HPDE6-E6E7 (cell line): Measurements from ENCODE around the gene PKP1.

Experiments
- DNase-seq: peaks from one replicate; pipeline ENCODE4 v3.0.0; 2011; ENCODE audit warnings: missing footprints; ENCODE audit errors: extremely low spot score

The PKP1 gene

DNA sequence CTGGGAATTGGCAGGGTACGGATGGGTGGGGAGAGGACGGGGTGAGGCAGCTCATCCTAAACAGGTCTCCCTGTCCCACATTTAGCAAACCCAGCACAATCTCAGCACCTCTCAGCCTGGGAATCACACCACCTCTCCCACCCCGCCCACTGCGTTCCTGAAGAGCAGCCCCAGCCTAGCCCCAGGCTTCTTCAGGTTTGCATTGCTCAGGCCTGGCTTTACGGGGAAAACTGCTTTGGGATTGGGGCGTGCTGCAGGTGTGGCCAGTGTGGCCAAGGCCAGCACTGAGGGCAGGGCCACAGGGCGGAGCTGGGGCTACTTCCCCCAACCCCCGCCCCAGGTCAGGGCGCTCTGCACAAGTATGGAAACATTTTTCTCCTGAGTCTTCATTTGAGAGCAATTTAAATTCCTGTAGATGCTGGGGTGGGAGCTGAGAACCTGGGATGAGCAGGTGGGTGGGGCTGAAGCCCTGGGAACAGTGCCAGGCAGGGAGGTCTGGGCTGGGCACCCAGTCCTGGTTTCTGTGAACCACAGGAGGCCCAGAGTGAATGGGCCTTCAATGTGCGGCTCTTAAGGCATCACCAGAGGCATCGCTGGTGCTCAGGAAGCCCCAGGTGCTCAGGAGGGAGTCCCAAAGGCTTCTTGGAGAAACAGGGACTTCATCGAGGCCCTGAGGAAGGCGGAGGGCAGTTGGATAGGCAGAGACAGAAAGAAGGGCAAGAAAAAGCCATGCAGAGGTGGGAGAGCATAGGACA is 70.1 kb downstream of the PKP1 start:
- no peak for DNase-seq

DNA sequence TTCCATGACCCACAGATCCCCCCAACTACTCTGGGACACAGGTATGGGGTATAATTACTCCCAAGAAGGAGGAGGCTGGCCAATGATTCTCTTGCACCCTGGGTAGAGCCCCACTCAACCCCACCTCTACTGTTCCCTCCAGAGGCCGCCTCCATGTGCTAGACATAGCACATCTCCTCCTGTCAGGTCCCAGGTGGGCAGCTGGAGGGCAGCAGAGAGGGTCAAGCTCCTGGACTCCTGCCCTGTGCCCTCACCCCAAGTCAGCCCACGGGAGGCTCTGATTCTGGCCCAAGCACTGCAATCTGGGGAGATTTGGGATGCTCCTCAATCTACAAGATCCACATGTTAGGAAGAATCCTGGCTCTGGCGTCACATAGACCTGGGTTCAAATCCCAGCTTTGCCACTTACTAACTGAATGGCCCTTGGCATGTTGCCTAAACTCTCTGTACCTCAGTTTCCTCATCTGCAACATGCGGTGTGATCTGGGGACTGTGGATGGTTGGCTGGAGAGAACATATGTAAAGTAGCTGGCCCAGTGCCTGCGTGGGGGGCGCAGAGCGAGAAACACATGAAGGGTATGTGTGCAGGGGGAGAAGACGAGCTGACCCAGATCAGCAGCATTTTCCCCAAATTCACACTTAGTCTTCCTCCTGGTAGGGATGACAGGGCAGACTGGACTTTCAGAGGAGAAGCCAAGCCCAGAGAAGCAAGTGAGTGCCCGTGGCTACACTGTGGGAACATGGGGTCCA is 71.0 kb downstream of the PKP1 start:
- DNase-seq, result no peak

DNA sequence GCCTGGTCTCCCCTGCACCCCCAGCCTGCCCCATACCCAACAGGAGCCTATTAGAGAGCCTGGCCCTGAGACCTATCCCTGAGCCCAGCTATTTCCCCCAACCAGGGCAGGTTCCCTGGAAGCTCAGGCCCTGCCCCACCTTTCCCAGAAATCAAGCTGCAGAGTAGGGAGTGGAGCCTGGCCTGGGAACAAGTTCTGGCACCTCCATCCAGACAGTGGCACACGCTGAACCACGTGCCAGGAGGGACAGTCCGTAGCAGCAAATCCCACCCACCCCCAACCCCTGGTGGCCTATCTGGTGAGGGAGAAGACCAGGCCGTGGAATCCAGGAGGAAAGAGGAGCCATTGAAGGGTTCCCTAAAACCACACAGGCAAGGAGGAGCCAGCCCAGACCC is 71.6 kb downstream of the PKP1 start:
- no peak for DNase-seq

DNA sequence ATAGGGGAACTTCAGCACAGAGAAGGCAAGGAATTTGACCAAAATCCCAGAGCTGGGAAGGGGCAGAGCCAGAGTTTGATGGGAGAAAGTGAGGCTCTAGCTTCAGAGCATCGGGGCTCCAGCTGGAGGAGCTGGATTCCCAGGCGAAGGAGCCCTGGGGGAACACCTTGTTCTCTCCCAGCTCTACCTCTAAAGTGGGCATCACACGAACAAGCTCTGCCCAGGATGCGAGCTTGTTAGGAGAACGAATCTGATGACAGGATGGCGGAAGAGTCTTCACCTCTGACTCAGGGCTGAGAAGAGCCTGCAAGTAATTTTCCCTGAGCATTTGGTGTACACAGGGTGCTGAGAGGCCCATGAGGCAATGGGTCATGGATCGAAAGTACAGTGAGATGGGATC is 72.2 kb downstream of the PKP1 start:
- DNase-seq, result no peak

DNA sequence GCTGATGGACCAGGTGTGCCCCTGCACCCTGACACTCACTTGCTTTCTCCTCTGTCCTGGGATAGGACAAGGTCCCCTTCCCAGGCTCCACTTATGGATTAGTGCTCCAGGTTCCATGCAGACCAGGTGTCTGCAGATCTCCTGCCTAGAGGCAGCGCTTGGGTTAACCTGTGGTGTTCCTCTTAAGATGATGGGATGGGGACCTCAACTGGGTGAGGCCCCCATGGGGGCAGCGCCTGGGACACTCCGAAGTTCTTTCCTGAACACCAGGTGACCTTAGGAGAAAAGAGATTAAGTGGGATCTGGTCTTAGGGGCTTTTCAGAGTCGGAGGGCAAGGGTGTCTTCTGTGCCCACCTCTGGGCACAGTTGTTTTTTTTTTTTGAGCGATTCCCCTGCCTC is 72.9 kb downstream of the PKP1 start:
- DNase-seq, result no peak

DNA sequence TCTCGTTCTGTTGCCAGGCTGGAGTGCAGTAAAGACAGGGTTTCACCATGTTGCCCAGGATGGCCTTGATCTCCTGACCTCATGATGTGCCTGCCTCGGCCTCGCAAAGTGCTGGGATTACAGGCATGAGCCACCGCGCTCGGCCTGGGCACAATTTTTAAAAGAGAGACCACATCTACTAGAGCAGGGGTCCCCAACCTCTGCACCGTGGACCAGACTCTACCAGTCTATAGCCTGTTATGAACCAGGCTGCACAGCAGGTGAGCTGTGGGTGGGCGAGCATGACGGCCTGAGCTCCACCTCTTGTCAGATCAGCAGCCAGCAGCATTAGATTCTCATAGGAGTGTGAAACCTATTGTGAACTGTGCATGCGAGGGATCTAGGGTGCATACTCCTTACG is 73.4 kb downstream of the PKP1 start:
- no peak for DNase-seq

DNA sequence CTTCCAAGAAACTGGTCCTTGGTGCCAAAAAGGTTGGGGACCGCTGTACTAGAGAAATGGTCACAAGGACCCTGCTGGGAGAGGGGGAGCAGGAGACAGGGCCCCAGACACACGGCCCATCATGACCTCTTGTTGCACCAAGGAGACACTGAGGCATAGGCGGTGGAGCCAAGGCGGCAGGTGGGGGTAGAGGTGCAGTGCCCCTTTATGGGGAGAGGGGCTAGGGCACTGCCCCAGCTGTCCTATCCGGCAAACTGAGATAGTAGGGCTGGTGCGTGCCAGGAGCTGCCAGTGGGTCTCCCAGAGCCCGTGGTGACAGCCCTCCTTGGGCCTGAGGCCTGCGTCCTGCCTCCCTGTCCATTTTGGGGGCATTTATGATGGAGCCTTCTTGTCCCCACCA is 73.9 kb downstream of the PKP1 start:
- DNase-seq, result no peak

DNA sequence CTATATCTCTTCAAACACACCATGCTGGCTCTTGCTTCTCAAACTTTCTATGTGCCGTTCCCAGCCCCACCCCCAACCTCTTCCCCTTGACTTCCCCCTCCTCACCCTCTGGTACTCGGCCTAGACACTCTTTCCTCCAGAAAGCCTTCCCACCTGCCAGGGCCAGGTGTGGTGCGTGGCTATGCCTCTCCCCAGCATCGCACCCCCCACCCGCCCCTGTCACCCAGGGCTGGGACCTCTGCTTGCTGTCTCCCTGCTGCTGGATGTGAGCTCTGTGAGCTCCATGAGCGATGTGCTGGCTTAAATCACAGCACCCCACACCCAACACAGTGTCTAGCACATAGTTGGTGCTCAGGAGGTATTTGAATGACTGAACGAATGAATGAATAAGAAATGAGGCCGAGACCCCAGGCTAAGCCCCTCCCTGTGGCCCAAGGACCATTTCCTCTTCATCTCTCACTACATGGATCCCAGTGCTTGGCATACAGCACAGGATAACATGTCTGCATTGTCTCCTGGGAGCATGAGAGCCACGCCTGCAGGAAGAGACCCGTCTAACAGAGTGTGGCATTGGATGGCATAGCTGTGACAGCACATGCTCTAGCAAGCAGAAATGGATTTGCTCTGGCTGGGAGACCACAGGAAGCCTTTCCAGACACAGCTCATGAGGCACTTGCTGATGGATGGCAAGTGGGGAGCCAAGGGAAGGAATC is 74.5 kb downstream of the PKP1 start:
- no peak for DNase-seq

DNA sequence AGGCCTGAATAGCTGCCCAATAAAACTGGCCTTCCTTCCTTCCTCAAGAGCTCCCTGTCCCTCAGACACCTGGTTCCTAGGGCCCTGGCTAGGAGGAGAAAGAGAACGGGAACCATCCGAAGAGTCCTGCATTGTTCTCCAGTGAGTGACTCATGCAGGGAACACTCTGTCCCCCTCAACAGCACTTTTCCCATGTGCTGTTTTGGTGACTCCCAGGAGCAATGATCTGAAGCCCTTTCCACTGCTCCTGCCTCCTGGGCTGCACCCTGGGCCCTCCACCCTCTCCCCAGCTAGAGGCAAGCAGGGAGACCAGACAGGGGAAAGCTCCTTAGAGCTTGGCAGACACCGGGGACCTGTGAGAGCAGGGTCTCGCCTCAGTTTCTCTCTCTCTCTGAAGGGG is 75.3 kb downstream of the PKP1 start:
- DNase-seq, result no peak

DNA sequence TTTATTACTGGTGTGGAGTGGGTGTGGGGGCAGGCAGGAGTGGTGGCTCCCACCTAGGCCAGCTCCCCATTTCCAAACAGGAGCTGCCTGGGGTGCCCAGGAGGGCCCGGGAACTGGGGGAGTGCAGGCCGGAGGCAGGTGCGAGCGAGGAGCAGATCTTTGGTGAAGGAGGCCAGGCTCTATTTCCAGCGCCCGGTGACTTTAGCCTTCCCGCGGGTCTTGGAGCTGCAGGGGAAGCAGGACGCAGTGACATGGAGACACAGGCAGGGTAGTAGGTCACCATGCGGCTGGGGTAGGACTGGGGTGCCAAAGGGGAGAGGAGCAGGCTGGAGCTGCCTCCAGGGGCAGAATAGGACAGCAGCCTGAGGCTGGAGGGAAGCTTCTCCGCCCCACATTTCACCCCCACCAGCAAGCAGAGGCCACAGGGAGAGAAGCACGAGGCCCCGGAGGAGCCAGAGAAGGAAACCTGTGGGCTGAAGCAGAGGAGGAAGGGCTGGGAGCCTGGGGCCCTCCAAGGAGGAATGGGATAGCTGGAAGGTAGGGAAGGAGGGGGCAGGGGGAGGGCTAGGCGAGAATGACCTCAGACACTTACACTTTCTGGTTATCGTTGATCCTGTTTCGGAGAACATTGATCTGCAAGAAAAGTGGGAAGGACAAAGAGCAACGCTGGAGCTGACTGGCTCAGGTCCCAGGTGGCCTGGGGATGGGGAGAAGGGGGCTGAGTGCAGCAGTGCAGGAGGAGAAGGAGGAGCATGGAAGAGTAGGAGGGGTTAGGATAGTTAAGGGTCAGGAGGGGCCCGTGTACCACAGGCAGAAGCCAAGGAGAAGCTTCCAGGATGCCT is 75.9 kb downstream of the PKP1 start:
- no peak for DNase-seq

DNA sequence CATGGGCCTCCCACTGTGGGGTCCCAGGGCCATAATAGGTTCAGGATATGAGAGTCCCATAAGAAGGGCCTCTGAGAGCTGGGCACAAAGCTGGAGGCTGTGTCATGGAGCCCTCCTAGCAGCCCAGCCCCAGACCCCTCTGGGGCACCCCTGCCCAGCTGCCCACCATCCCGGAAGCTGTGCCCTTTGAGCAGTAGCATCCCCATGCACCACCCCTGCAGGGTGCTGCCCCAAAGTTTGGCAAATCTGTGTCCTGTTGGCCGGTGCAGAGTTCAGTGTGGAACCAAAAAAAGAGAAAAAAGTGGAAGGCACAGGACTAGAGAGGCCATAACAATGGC is 76.5 kb downstream of the PKP1 start:
- no peak for DNase-seq

DNA sequence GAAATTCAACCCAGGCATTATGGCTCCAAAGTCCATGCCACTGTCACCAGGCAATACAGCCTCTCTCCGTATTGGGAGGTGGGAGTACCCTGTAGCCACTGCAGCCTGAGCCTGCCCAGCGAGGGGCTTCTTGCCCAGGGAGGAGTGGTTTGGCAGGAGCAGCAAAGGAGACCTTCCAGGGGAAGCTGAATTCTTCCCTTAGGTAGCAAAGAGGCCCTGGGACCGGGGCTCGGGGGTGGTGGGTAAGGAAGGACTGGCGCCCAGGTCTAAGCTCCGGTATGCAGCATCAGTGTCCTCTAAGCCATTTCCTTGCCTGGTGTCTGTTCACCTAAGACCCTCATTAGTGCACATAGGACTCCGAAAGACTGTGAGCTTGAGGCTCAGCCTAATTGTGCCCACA is 77.2 kb downstream of the PKP1 start:
- no peak for DNase-seq

DNA sequence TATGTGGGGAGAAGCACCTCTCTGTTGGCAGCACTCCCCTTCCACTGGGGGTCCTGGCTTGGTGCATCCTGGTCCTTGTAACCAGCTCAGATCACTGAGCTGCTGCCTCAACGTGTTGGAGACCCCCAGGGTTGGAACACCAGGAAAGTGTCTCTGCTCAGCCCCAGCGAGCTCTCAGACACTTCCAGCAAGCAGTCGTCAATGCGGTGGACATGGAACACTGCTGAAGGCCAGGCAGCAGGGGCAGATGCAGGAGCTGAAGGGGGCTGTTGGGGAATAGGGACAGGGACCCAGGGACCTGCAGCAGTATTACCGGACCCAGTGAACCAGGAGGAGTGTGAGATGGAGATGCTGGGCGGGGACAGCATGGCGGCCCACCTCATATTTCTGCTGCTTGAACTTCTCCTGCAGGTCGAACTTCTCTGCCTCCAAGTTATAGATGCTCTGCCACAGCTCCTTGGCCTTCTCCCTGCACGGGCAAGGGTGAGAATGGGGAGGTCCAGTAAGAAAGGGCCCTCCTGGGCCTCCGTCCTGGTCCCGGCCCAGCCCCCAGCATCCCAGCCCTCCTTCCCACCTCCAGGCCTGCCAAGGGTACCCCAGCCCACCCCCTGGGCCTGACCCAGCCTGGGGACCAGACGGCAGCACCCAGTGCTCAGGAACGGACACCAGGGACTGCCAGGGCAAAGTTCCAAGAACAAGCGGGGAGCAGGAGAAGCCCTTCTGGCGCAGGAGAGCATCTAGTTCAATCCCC is 77.8 kb downstream of the PKP1 start:
- DNase-seq, result no peak

DNA sequence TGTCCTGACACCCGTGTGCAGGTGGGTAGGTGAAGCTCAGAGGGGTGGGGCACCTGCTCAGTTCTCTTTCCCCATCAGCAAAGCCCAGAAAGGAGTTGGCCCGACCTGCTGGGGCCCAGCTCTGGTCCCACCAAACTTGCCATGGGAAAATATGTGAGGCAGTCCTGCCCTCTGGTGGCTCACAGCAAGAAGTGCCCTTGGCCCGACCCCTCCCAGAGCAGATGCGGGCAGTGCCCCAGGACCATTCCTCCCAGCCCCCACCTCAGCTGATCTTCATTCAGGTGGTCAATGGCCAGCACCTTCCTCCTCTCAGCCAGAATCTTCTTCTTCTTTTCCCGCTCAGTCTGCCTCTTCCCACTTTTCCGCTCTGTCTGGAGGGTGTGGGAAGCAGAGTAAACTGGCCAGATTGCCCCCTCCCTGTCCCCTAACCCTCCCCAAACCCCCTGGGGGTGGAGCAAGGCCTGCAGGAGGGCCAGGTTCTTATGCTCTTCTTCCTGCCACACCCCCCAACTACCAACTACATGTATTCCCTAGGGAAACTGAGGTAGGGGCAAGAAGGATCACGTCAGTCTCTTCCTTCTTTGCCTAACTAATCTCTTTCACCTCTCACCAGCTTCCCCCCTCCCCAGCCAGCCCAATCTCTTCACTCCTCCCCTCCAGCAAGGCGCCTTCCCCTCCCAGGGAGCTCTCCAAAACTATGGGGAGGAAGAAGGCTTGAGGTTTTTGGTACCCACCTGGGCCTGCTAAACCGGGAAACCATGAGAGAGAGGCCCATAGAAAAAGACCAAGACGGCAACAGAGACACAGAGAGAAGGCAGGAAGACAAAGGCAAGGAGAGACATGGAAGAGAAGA is 78.6 kb downstream of the PKP1 start:
- peak; percentile 80 for DNase-seq

DNA sequence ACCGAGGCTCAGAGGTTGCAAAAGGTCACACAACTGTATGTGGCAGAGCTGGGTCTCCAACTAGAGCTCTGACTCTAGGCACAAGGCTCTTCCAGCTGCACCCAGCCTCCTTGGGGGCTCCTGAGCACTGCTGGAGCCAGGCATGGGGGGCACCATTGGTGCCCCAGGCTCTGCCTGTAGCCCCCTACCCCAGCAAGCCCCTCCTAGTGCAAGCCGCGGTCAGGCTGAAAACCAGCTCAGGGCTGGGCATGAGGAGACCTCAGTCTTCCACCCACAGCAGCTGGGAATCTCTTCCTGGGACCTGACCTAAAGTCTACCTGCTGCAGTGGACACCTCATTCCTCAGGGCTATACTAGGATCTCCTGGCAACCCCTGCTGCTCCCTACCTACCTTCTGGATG is 79.6 kb downstream of the PKP1 start:
- DNase-seq, result no peak

DNA sequence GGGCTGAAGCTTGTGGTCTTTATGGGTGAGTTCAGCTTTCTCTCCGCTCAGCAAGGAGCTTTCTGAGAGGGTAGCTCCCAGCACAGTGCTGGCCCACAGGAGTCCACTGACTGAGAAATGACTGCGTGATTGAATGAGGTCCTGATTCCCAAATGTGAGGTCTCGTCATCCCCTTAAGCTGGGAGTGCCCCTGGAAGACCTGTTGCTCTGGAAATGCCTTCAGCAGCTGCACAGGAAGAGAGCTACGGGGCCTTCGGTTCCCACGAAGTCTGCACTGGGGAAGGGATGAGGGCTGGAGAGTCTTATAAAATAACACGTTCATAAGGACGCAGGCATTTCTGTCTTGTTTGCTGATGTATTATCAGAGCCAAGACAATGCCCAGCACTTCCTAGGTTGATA is 80.2 kb downstream of the PKP1 start:
- no peak for DNase-seq

DNA sequence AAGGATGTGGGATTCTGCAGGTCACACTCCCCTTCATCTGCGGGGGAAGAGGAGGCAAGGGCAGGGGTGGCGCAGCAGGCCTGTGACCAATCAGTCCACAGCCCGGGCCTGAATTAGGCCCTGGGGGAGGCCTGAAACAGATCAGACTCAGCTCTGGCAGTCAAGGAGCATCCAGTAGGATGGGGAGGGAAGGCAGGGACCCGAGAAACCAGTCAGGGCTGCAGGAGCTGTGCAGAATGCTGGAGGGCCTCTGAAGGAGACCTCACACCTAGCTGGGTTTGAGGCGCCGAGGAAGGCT is 81.5 kb downstream of the PKP1 start:
- DNase-seq, result no peak

DNA sequence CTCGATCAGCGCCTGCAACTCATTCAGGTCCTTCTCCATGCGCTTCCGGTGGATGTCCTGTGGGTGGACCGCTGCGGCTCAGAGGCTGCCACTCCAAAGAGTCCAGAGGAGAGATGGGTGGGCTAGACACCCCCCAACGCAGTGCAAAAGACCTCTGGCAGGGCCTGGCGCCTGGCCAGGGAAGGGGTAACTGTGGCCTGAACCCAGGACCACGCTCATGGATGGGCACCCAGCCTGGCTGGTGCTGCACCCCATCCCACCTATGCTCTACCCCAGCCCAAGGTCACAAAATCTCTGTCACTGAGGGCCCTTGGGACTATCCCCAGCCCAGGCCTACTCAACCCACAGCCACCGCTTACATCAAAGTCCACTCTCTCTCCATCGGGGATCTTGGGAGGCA is 81.9 kb downstream of the PKP1 start:
- DNase-seq, result no peak

DNA sequence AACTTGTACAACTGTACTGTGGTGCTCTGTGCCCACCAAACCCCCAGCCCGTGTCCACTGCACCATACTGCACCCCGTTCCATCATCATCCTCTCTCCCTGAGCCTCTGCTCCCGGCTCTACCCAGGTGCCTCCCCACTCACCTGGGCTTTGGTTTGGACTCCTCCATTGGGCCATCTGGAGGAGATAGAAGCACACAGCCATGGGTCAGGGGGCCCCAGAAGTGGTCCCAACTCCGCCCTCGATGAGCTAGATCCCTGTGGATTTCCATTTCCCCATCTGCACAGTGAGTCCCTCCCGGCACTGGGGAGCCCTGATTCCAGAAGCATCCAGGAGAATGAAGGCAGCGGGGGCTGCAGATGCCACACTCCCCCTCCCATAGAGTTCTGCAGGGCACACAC is 83.4 kb downstream of the PKP1 start:
- no peak for DNase-seq

DNA sequence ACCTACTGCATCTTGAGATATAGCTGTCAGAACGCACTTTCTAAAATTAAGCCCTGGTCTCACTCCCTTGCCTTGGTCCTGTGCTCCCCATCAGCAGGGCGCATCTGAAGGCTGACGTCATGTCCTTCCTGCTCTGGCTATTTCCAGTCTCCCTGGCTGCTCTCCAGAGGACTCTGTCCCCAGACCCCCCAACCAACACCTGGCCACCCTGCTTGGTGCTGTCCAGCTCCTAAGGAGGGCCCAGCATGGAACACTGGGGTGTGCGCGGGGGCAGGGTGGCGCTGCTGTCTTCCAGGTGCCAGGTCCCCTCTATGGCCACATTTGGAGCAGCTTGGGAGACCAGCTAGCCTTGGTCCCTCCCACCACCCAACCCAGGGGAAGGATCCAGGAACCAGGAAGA is 85.9 kb downstream of the PKP1 start:
- no peak for DNase-seq

DNA sequence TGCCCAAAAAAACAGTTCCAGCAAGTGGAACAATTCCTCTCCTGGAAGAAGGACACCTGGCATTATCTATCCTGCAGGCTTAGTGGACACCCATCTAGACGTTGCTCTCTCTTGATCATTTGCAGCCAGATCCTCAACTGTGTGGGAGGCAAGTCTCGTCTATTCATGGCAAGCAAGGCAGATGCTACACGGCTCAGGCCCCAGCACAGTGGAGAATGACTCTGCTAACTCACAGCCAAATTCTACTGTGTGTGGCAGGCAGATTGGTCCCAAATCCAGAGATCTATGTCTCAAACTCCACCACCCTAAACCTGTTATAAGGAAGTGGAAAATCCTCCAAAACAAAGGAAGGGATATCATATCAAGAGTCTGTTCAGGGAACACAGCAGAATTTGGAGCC is 87.2 kb downstream of the PKP1 start:
- no peak for DNase-seq
